ENCODE data around the gene CLEC3B.

GRCh38 chr3:44981220-44981619 lies 44.9 kb upstream of the CLEC3B start:
- TF ChIP-seq CTCF (IDR thresholded peaks at IDR 0.05) (no peak), POLR2A (IDR thresholded peaks at IDR 0.05) (no peak)
